ENCODE results near the gene ZMIZ1. TPM values are rescaled to one million over a fixed set of nuclear protein-coding genes. Genes with fewer than 3 reads are reported as not detected.

ZMIZ1 gene
- total RNA-seq, 4 donors from 2014 or later = 18.7 to 188 (median 36.7) TPM

DNA sequence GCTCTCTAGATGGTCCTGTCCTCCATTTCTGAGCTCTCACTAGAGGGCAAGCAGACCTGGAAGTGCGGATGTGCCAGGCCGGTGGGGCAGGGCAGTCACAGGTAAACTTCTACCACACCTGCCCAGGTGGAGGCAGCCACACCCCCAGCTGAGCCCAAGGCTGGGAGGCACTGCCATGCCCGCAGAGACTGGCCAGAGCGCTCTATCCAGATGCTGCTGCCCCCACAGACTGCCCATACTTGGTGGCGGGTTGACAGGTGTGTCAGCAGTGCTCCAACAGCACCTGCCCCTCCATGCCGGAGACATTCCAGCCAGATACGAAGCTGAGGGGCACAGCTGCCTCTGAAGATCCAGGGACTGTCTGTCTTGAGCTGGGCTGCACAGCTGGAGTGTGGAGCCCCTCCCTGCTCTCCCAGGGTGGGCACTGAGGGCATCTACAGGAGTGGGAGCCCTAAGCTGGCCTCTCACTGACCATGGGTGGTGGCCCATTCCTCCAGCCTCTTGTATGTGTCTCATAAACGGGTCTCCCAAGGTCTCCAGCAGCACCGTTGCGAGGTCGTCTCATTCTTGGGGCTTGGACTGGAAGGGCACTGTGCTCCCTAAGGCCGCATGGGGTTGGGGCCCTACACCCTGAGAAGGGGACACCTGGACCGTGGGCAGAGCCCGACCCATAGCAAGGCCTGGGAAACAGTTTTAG lies 240.4 kb downstream of the ZMIZ1 start:
- Histone ChIP-seq H3K4me3 (no peak overlapping the region), H3K36me3 (no peaks in the 10 kb centered on the region), H3K27me3 (no peaks in the 10 kb centered on the region), H3K9me3 (no peaks in the 10 kb centered on the region), H3K4me1 (no peaks in the 10 kb centered on the region), H3K27ac (no peak overlapping the region)
- DNase-seq = no peak
- intact Hi-C loops (cut with DNase I; ENCODE audit: low total_unique reads) = no loop called here
- TF ChIP-seq, protein P1, sequence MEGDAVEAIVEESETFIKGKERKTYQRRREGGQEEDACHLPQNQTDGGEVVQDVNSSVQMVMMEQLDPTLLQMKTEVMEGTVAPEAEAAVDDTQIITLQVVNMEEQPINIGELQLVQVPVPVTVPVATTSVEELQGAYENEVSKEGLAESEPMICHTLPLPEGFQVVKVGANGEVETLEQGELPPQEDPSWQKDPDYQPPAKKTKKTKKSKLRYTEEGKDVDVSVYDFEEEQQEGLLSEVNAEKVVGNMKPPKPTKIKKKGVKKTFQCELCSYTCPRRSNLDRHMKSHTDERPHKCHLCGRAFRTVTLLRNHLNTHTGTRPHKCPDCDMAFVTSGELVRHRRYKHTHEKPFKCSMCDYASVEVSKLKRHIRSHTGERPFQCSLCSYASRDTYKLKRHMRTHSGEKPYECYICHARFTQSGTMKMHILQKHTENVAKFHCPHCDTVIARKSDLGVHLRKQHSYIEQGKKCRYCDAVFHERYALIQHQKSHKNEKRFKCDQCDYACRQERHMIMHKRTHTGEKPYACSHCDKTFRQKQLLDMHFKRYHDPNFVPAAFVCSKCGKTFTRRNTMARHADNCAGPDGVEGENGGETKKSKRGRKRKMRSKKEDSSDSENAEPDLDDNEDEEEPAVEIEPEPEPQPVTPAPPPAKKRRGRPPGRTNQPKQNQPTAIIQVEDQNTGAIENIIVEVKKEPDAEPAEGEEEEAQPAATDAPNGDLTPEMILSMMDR (IDR thresholded peaks at IDR 0.05) = no peak
- TF ChIP-seq POLR2A (IDR thresholded peaks at IDR 0.05) = no peak

DNA sequence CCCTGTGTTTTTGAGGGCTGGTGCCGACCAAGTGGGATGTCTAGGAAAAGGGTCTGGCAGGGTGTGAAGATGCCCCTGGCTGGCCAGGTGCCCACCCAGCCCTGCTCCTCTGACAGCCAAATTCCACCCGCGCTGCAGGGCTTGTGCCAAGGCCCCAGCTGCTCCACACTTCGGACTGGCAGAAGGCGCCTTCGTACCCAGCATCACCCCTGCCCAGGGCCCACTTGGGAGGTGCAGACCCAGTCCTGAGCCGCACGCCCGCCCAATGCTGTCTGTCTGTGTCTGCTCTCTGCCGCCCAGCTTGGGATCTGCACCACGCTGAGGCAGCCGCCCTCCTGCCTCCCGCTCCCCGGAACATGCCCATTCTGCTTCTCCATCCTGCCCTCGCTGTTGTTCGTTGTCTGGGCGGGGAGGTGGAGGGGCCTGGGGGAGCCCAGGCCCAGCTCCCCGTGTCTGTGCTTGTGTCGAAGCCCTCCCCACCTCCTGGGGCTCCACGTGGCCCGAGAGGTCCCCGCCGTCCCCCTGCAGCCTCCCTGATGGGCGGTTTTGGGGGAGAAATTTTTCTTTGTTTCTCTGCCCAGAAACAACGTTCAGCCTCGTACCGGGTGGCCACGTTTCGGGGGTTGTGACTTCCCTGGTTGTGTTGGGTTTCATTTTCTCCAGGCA lies 241.6 kb downstream of the ZMIZ1 start:
- no peak overlapping the region for H3K4me3 ChIP-seq
- no peaks in the 10 kb centered on the region for H3K4me1 ChIP-seq
- TF ChIP-seq, protein P1 (IDR thresholded peaks at IDR 0.05) = no peak
- no peak for DNase-seq
- no peaks in the 10 kb centered on the region for H3K36me3 ChIP-seq
- peak overlapping the region in 1 of 2 donors; percentile 50 for H3K27ac ChIP-seq
- intact Hi-C loops (cut with DNase I; ENCODE audit: low total_unique reads) = no loop called here
- no peaks in the 10 kb centered on the region for H3K27me3 ChIP-seq
- no peaks in the 10 kb centered on the region for H3K9me3 ChIP-seq

DNA sequence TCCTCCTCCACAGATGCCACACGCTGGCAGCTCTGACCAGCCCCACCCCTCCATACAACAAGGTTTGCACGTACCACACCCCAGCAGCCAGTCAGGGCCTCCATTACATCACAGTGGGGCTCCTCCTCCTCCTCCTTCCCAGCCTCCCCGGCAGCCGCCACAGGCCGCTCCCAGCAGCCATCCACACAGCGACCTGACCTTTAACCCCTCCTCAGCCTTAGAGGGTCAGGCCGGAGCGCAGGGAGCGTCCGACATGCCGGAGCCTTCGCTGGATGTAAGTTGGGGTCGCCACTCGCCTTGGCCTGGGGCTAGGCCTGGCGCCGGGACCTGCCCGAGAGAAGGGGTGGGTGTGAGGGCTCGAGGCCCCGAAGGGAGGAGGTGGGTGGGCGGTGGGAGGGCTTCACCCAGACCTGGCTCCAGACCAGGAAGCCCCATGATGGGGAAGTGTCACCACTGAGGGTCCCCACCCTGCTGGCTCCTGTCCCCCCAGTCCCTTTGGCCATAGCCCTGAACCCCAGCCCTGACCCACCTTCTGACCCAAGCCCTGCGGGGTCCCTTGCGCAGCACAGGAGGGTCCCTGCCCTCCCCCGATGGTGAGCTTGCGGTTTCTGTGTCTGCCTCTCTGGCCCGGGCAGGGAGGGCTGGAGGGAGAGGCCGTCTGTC lies 242.3 kb downstream of the ZMIZ1 start:
- TF ChIP-seq POLR2A (IDR thresholded peaks at IDR 0.05) = no peak
- TF ChIP-seq, protein P1 (IDR thresholded peaks at IDR 0.05) = no peak
- intact Hi-C loops (cut with DNase I; ENCODE audit: low total_unique reads) = no loop called here
- no peaks in the 10 kb centered on the region for H3K4me1 ChIP-seq
- H3K9me3 ChIP-seq = no peaks in the 10 kb centered on the region
- no peaks in the 10 kb centered on the region for H3K36me3 ChIP-seq
- peak overlapping the region in 1 of 2 donors; percentile 50 for H3K27ac ChIP-seq
- H3K27me3 ChIP-seq = no peaks in the 10 kb centered on the region
- no peak overlapping the region for H3K4me3 ChIP-seq
- no peak for DNase-seq

DNA sequence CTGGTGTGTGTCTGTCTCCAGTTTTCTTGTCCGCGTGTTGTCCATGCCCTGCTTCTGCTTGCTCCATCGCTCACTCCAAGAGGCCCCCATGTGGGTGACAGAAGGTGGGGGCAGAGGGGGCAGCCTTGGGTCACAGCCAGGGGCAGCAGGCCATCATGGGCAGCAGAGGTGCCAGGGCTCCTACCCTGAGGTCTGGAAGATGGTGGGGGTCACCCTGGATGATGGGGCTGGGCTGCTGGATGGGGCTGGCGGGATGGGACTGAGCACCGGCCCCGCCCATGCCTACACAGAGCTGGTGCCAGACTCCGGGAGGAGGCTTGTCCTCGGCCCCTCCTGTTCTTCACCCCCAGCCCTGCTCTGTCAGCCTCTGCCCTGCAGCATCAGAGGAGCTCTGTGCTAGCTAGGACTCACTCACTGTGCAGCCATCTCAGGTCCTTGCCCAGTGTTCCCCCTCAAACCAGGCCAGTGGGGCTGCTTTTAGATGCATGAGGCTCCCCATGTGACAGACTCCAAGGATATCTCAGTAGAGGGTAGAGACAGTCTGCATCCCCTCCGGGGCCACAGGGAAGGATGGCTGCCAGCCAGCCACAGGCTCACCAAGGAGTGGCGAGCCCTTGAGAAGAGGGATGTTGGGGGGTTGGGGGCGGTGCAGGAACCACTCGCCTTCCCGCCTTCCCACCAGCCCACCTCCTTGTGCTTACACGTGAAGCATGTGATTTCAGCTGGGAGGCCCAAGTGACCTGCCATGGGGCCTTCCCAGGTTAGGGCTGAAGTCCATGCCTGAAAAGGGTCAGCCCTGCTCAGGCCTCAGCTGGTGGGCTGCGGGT lies 243.0 kb downstream of the ZMIZ1 start:
- Histone ChIP-seq H3K4me3 (no peak overlapping the region), H3K27me3 (no peaks in the 10 kb centered on the region), H3K36me3 (no peaks in the 10 kb centered on the region), H3K4me1 (no peaks in the 10 kb centered on the region), H3K27ac (no peak overlapping the region), H3K9me3 (no peaks in the 10 kb centered on the region)
- TF ChIP-seq POLR2A (IDR thresholded peaks at IDR 0.05) = no peak
- peak in 1 of 2 donors; percentile 24 for DNase-seq
- intact Hi-C loops (cut with DNase I; ENCODE audit: low total_unique reads) = no loop called here

DNA sequence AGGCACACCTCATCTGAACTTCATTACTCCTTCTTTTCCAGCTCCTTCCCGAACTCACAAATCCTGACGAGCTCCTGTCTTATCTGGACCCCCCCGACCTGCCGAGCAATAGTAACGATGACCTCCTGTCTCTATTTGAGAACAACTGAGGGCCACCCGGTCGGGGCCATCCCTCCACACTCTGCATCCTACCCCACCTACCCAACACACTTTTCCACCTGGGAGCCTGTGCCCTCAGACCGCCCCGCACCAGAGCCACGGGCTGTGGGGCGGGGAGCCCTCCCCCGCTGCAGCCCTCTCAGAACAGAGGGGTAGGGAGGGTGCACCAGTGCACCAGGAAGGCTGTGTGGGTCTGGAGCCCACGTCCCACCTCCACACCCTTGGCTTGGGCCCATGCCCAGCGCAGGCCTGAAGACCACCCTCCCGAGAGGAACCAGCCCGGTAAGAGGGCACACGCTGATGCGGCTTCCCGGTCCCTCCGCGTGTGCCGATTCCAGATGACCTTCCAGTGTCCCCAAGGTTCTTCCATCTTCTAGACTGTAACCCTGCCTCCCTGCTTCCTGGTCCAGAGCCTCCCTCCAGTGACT lies 243.9 kb downstream of the ZMIZ1 start:
- DNase-seq = no peak
- Histone ChIP-seq H3K9me3 (no peaks in the 10 kb centered on the region), H3K27ac (no peak overlapping the region), H3K4me3 (no peak overlapping the region), H3K27me3 (no peaks in the 10 kb centered on the region), H3K36me3 (no peaks in the 10 kb centered on the region), H3K4me1 (no peaks in the 10 kb centered on the region)
- TF ChIP-seq POLR2A (IDR thresholded peaks at IDR 0.05) = no peak
- TF ChIP-seq, protein P1 (IDR thresholded peaks at IDR 0.05) = no peak
- intact Hi-C loops (cut with DNase I; ENCODE audit: low total_unique reads) = no loop called here
